B cell (primary cell): ENCODE measurements around the gene SGCA. TPM values are rescaled to one million over a fixed set of nuclear protein-coding genes. Genes with fewer than 3 reads are reported as not detected.

Experiments used
- ATAC-seq: fragments of 200-7000 bp; cut with Tn5 transposase; one replicate; pipeline ENCODE4 v1.10.0; 2021; ENCODE audit warnings: low read depth, mild to moderate bottlenecking, moderate number of reproducible peaks, moderate library complexity
- CTCF ChIA-PET: fragments of 350-600 bp; sonication (Branson Sonifier 250); formaldehyde crosslinking; loops from one replicate; lab custom pipeline; 2021; ENCODE audit warnings: antibody characterized with exemption, inconsistent platforms; lab: Charles Lee
- POLR2A ChIA-PET: fragments of 350-600 bp; sonication (Branson Sonifier 250); formaldehyde crosslinking; loops from one replicate; lab custom pipeline; 2021; ENCODE audit warnings: antibody characterized with exemption; lab: Charles Lee
- DNase-seq: peaks from one replicate; pipeline ENCODE4 v3.0.0; 2013
- H2AFZ ChIP-seq: 2 replicates; pipeline ENCODE4 v1.6.1; 2012; ENCODE audit warnings: mild to moderate bottlenecking, low read depth, low read length; ENCODE audit not compliant: insufficient read depth, poor library complexity, severe bottlenecking
- H3K27ac ChIP-seq, 2 donors: 1 replicate in 1 of 2; 2 replicates in 1 of 2; pipeline ENCODE4 v1.5.1; 2012 to 2013; ENCODE audit warnings: low read length in 2 of 2, mild to moderate bottlenecking in 2 of 2, moderate library complexity in 1 of 2
- H3K27me3 ChIP-seq, 4 experiments: fragments of 200-600 bp in 1 of 4; sonication (generic) in 1 of 4; replicated peaks in 1 of 4; 1 replicate in 2 of 4; 2 replicates in 2 of 4; pipeline versions ENCODE4 v1.6.1 to v1.7.0; 2013 to 2016; ENCODE audit warnings: low read length in 3 of 4, mild to moderate bottlenecking in 2 of 4, mixed read lengths in 1 of 4, moderate library complexity in 1 of 4; ENCODE audit not compliant: insufficient read depth in 4 of 4, control insufficient read depth in 3 of 4; ENCODE audit errors: control extremely low read depth in 1 of 4
- H3K36me3 ChIP-seq, 2 experiments: replicated peaks in 1 of 2; 1 replicate in 1 of 2; 2 replicates in 1 of 2; pipeline versions ENCODE4 v1.6.1 to v1.7.1; 2013; ENCODE audit warnings: low read length in 1 of 2; ENCODE audit not compliant: insufficient read depth in 2 of 2, control insufficient read depth in 1 of 2; ENCODE audit errors: control extremely low read depth in 1 of 2, extremely low read depth in 1 of 2
- H3K4me1 ChIP-seq, 2 donors: fragments of 200-600 bp in 1 of 2; sonication (generic) in 1 of 2; 1 replicate in 1 of 2; 2 replicates in 1 of 2; pipeline versions ENCODE4 v1.5.1 to v1.6.1; 2013 to 2017; ENCODE audit warnings: low read length in 2 of 2; ENCODE audit not compliant: control insufficient read depth in 2 of 2, insufficient read depth in 2 of 2
- H3K4me2 ChIP-seq: replicated peaks from 2 replicates; pipeline ENCODE3; 2012; ENCODE audit warnings: mild to moderate bottlenecking, low read depth, low read length; ENCODE audit not compliant: poor library complexity, severe bottlenecking
- H3K4me3 ChIP-seq, 5 experiments: fragments of 200-600 bp in 1 of 5; sonication (generic) in 1 of 5; 1 replicate in 3 of 5; 2 replicates in 2 of 5; pipeline versions ENCODE4 v1.5.1 to v1.7.0; 2011 to 2016; ENCODE audit warnings: low read length in 4 of 5, mild to moderate bottlenecking in 4 of 5, low read depth in 2 of 5, control low read depth in 1 of 5, moderate library complexity in 1 of 5; ENCODE audit not compliant: insufficient read depth in 1 of 5; ENCODE audit errors: control extremely low read depth in 1 of 5, extremely low read depth in 1 of 5
- H3K79me2 ChIP-seq: fragments of 200-600 bp; sonication (generic); one replicate; pipeline ENCODE4 v1.6.0; 2016; ENCODE audit warnings: low read length; ENCODE audit not compliant: control insufficient read depth, insufficient read depth
- H3K9ac ChIP-seq: fragments of 200-600 bp; sonication (generic); 2 replicates; pipeline ENCODE4 v1.6.1; 2017; ENCODE audit warnings: mild to moderate bottlenecking, low read length, moderate library complexity
- H3K9me3 ChIP-seq, 3 donors: one replicate each; pipeline versions ENCODE4 v1.6.1 to v1.7.1; 2013; ENCODE audit warnings: low read length in 2 of 3; ENCODE audit not compliant: control insufficient read depth in 2 of 3, insufficient read depth in 1 of 3; ENCODE audit errors: control extremely low read depth in 1 of 3
- H4K20me1 ChIP-seq: 2 replicates; pipeline ENCODE4 v1.6.0; 2012; ENCODE audit warnings: mild to moderate bottlenecking, low read length; ENCODE audit not compliant: insufficient read depth, control insufficient read depth, poor library complexity, severe bottlenecking
- H3K27ac Mint-ChIP-seq: one replicate; pipeline ENCODE4 v1.8.0; 2021; ENCODE audit warnings: mixed read lengths
- H3K27me3 Mint-ChIP-seq: one replicate; pipeline ENCODE4 v1.8.0; 2021; ENCODE audit warnings: mixed read lengths
- H3K4me1 Mint-ChIP-seq: one replicate; pipeline ENCODE4 v1.8.0; 2021; ENCODE audit warnings: mixed read lengths
- H3K4me3 Mint-ChIP-seq: one replicate; pipeline ENCODE4 v1.8.0; 2021; ENCODE audit warnings: mixed read lengths
- H3K9me3 Mint-ChIP-seq: one replicate; pipeline ENCODE4 v1.8.0; 2022; ENCODE audit warnings: mixed read lengths; ENCODE audit not compliant: insufficient read depth
- EZH2 ChIP-seq: IDR thresholded peaks from 2 replicates; pipeline ENCODE4 v1.6.1; 2012; ENCODE audit warnings: borderline replicate concordance, low read depth, mild to moderate bottlenecking, moderate library complexity, low read length; ENCODE audit not compliant: insufficient read depth, poor library complexity, severe bottlenecking
- WGBS: methylation state at CpG from one replicate; pipeline ENCODE4 v1.1.5; 2013; ENCODE audit warnings: missing lambda C conversion rate; ENCODE audit not compliant: insufficient coverage; 5-methylcytosine and 5-hydroxymethylcytosine counted together
- intact Hi-C: fragments of 100-400 bp; cut with micrococcal nuclease; formaldehyde crosslinking; loops from one replicate; pipeline ENCODE4 v1.10.0; 2022
- polyA plus RNA-seq: library from polyadenylated mRNA; depleted of rRNA; stranded (reverse); fragments of >200 nt; gene quantifications from 2 replicates; pipeline ENCODE4 v1.2.3, GENCODE V29; 2012
- total RNA-seq, 2 donors: library from RNA; stranded (reverse); fragments of 120-200 nt in 1 of 2; gene quantifications; 1 replicate in 1 of 2; 2 replicates in 1 of 2; pipeline versions ENCODE4 v1.2.3 to v1.2.4, GENCODE V29; 2013 to 2022
- TF ChIP-seq, protein P1 (sequence below): fragments of 200-600 bp; IDR thresholded peaks from one replicate; pipeline ENCODE4 v1.8.0; 2022; ENCODE audit warnings: antibody characterized with exemption, mild to moderate bottlenecking

SGCA gene
- total and polyA plus RNA-seq, 2 donors (not counting 1 experiment from before 2014, with no cell fraction given): 4.4 to 4.5 TPM

DNA sequence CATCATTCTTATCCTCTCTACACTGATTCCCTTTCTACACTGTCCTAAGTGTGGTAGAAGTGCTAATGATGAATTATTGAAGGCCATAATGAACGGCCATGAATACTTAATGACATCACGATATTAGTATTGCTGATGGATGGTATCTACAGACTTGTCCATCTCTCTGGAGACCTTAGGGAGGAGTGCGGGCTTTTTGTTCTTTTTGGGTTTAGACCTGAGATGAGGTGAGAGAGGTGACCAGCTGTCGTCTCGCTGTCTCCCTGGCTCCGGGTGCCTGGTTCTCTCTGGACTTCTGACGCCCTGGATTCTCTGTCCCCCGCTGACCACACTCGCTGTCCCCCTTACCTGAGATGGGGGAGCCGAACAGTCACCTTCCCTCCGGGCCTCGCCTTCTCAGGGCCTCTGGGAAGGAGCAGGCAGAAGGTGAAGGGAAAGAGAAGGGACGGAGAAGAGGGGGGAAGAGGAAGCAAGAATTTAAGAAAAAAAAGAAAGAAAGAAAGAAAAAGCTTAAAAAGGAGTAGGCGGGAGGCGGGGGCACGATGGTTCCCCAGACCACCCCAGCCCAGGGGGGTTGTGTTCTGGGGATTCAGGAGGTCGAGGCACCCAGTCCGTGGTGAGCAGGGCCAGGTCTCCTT is 17.1 kb downstream of the SGCA start:
- H3K4me2 ChIP-seq: peak overlapping the region; percentile 67
- intact Hi-C loops: no loop called here

More for the DNA sequence above, 17.1 kb downstream of the SGCA start:
- ChIA-PET POLR2A (no interaction called here), CTCF (interaction anchor here (0.8 to 3.3 kb wide), 3 partner anchors 9 to 17 kb away, joined by 3 to 10 read pairs (median 4); no protein-coding TSS in a partner anchor)
- Histone ChIP-seq H4K20me1 (no peaks in the 10 kb centered on the region), H3K79me2 (no peaks in the 10 kb centered on the region), H3K36me3 (no peaks in the 10 kb centered on the region), H2AFZ (no peak overlapping the region), H3K9ac (no peak overlapping the region), H3K9me3 (peaks cover 0 to 5% (median 0%) of the 10 kb centered on the region in 3 donors), H3K4me1 (peaks cover 30 to 40% of the 10 kb centered on the region in 2 donors), H3K4me3 (no peak overlapping the region), H3K27me3 (no peaks in the 10 kb centered on the region), H3K27ac (no peak overlapping the region)
- no peaks in the 10 kb centered on the region for H3K27me3 Mint-ChIP-seq
- peak overlapping the region; percentile 32 for H3K27ac Mint-ChIP-seq
- peaks cover 49% of the 10 kb centered on the region for H3K4me1 Mint-ChIP-seq
- DNase-seq: no peak
- ATAC-seq: no peak
- 86% methylated on average over 12 of the region's 18 CpGs for WGBS
- TF ChIP-seq, protein P1, sequence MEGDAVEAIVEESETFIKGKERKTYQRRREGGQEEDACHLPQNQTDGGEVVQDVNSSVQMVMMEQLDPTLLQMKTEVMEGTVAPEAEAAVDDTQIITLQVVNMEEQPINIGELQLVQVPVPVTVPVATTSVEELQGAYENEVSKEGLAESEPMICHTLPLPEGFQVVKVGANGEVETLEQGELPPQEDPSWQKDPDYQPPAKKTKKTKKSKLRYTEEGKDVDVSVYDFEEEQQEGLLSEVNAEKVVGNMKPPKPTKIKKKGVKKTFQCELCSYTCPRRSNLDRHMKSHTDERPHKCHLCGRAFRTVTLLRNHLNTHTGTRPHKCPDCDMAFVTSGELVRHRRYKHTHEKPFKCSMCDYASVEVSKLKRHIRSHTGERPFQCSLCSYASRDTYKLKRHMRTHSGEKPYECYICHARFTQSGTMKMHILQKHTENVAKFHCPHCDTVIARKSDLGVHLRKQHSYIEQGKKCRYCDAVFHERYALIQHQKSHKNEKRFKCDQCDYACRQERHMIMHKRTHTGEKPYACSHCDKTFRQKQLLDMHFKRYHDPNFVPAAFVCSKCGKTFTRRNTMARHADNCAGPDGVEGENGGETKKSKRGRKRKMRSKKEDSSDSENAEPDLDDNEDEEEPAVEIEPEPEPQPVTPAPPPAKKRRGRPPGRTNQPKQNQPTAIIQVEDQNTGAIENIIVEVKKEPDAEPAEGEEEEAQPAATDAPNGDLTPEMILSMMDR: no peak
- no peak for TF ChIP-seq EZH2
- peak overlapping the region; percentile 44 for H3K4me3 Mint-ChIP-seq
- no peaks in the 10 kb centered on the region for H3K9me3 Mint-ChIP-seq
